SK-N-SH (cell line): ENCODE data around the gene LECT2.
A peak's percentile ranks its signal among the peaks of the same experiment; 100 is the strongest.

Source experiments
- CTCF ChIP-seq: fragments of 200-600 bp; sonication (generic); IDR thresholded peaks from 2 replicates; pipeline ENCODE4 v1.6.1; 2017; ENCODE audit warnings: antibody characterized with exemption, mild to moderate bottlenecking, moderate library complexity
- EP300 ChIP-seq, 2 experiments: IDR thresholded peaks; 2 replicates each; pipeline versions ENCODE4 v1.4.0 to v1.6.1; 2012; ENCODE audit warnings: borderline replicate concordance in 1 of 2, low read depth in 1 of 2, low read length in 1 of 2
- EZH2phosphoT487 ChIP-seq: fragments of 200-600 bp; sonication (generic); IDR thresholded peaks from 2 replicates; pipeline ENCODE4 v1.6.1; 2017; ENCODE audit warnings: low read depth, mixed run types, mild to moderate bottlenecking, antibody characterized with exemption, moderate library complexity, borderline replicate concordance
- FOXM1 ChIP-seq: IDR thresholded peaks from 2 replicates; pipeline ENCODE4 v1.4.0; 2012; ENCODE audit warnings: low read depth, mild to moderate bottlenecking
- GABPA ChIP-seq: IDR thresholded peaks from 2 replicates; pipeline ENCODE4 v1.4.0; 2012; ENCODE audit warnings: low read depth, mild to moderate bottlenecking
- MAX ChIP-seq: IDR thresholded peaks from 2 replicates; pipeline ENCODE4 v1.4.0; 2012; ENCODE audit warnings: low read depth
- MXI1 ChIP-seq: IDR thresholded peaks from 2 replicates; pipeline ENCODE4 v1.6.1; 2012; ENCODE audit warnings: mild to moderate bottlenecking, low read depth, low read length, improper control_type of control experiment
- POLR2AphosphoS5 ChIP-seq: IDR thresholded peaks from 2 replicates; pipeline ENCODE4 v1.6.1; 2012; ENCODE audit warnings: low read depth, low read length
- RCOR1 ChIP-seq: fragments of 150-350 bp; IDR thresholded peaks from 2 replicates; pipeline ENCODE4 v1.6.1; 2017; ENCODE audit warnings: antibody characterized with exemption, low read length
- SIN3A ChIP-seq: IDR thresholded peaks from 2 replicates; pipeline ENCODE4 v1.6.1; 2012; ENCODE audit warnings: low read depth, mild to moderate bottlenecking, low read length, moderate library complexity, borderline replicate concordance
- YY1 ChIP-seq: IDR thresholded peaks from 2 replicates; pipeline ENCODE4 v1.4.0; 2012; ENCODE audit warnings: low read depth, mild to moderate bottlenecking
- ZBTB33 ChIP-seq: IDR thresholded peaks from 2 replicates; pipeline ENCODE4 v1.4.0; 2012; ENCODE audit warnings: low read depth, borderline replicate concordance

GRCh38 chr5:135977375-135977928 lies 22.7 kb upstream of the LECT2 start:
- peak; percentile 23 for TF ChIP-seq CTCF
- TF ChIP-seq SIN3A, result no peak
- no peak for TF ChIP-seq YY1
- no peak for TF ChIP-seq ZBTB33
- TF ChIP-seq EP300 (IDR thresholded peaks at IDR 0.05; ENCODE audit: borderline replicate concordance in 1 of 2, low read depth in 1 of 2, low read length in 1 of 2), result no peak
- TF ChIP-seq FOXM1, result no peak
- TF ChIP-seq MAX, result no peak
- TF ChIP-seq GABPA, result no peak
- TF ChIP-seq EZH2phosphoT487, result no peak
- TF ChIP-seq MXI1, result no peak
- TF ChIP-seq POLR2AphosphoS5, result no peak
- no peak for TF ChIP-seq RCOR1
